Measurements from ENCODE around the gene UBE2G1. TPM values are rescaled to one million over a fixed set of nuclear protein-coding genes. Genes with fewer than 3 reads are reported as not detected.

The UBE2G1 gene
- total RNA-seq, 2 donors from 2014 or later, result 26.7 to 29.3 TPM

- Histone ChIP-seq H3K27ac (peak overlapping the region in 3 of 4 donors; percentile 6 to 29 (median 17)), H3K4me1 (peaks cover 53% of the 10 kb centered on the region), H3K36me3 (replicated peaks in 1 of 2; ENCODE audit: insufficient read depth in 1 of 2, low read depth in 2 of 2) (peaks cover 0 to 2% of the 10 kb centered on the region in 2 donors), H3K9me3 (no peaks in the 10 kb centered on the region), H3K27me3 (no peaks in the 10 kb centered on the region), H3K4me3 (no peak overlapping the region)
- intact Hi-C loops (cut with DNase I), result loop anchor here (10.0 kb wide), 1 partner anchor 94 kb away; no protein-coding TSS in a partner anchor
- WGBS, 2 donors, result 45 to 46% methylated on average over 6 of the region's 6 CpGs
- ATAC-seq (peak; percentile 71), DNase-seq (peak; percentile 22 to 59 (median 40))
- TF ChIP-seq POLR2A (IDR thresholded peaks at IDR 0.05), result no peak
- no peak for TF ChIP-seq CTCF (IDR thresholded peaks at IDR 0.05)
Measured at GRCh38 chr17:4310354-4311060, 56.0 kb downstream of the UBE2G1 start.

DNA sequence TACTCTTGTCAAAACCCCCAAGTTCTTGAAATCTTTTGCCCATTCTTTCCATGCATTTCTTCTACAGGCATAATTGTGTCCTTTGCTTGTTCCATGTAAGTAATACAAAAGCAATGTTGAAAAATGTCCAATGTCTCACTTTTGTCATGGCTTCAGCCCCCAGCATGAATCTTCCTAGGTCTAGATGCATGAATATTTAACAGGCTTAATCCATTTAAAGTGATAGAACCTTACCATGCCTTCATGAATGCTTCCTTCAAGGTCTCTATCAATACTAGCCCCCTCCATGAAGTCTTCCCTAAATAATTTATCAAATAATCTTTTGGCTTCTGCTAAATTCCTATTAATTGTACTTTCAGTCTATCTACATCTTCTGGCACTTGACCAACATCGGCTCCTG is 56.6 kb downstream of the UBE2G1 start:
- WGBS, 2 donors, result 10 to 11% methylated on average over 1 of the region's 1 CpG
- TF ChIP-seq POLR2A (IDR thresholded peaks at IDR 0.05) (no peak), CTCF (IDR thresholded peaks at IDR 0.05) (no peak)
- H3K36me3 ChIP-seq (replicated peaks in 1 of 2; ENCODE audit: insufficient read depth in 1 of 2, low read depth in 2 of 2), result peaks cover 0 to 2% of the 10 kb centered on the region in 2 donors
- ATAC-seq, result no peak
- H3K27ac ChIP-seq, result peak overlapping the region in 1 of 4 donors; percentile 17
- DNase-seq, result no peak
- intact Hi-C loops (cut with DNase I), result loop anchor here (10.0 kb wide), 2 partner anchors 95 kb away; no protein-coding TSS in a partner anchor
- no peaks in the 10 kb centered on the region for H3K9me3 ChIP-seq
- peaks cover 53% of the 10 kb centered on the region for H3K4me1 ChIP-seq
- no peak overlapping the region for H3K4me3 ChIP-seq
- no peaks in the 10 kb centered on the region for H3K27me3 ChIP-seq

GRCh38 chr17:4307179-4307930 is 59.1 kb downstream of the UBE2G1 start:
- intact Hi-C loops (cut with DNase I), result loop anchor here (10.0 kb wide), 1 partner anchor 93 kb away; no protein-coding TSS in a partner anchor
- TF ChIP-seq POLR2A (IDR thresholded peaks at IDR 0.05), result no peak
- TF ChIP-seq CTCF (IDR thresholded peaks at IDR 0.05), result no peak

GRCh38 chr17:4305224-4305623 is 61.3 kb downstream of the UBE2G1 start:
- ATAC-seq (no peak), DNase-seq (no peak)
- no peaks in the 10 kb centered on the region for H3K9me3 ChIP-seq
- H3K4me1 ChIP-seq, result peaks cover 22% of the 10 kb centered on the region
- 92 to 96% methylated on average over 7 of the region's 7 CpGs for WGBS, 2 donors
- no peak for TF ChIP-seq CTCF (IDR thresholded peaks at IDR 0.05)
- peaks cover 0 to 2% of the 10 kb centered on the region in 2 donors for H3K36me3 ChIP-seq (replicated peaks in 1 of 2; ENCODE audit: insufficient read depth in 1 of 2, low read depth in 2 of 2)
- no peak overlapping the region for H3K27ac ChIP-seq
- intact Hi-C loops (cut with DNase I), result loop anchor here (10.0 kb wide), 1 partner anchor 90 kb away; no protein-coding TSS in a partner anchor
- H3K27me3 ChIP-seq, result no peaks in the 10 kb centered on the region
- H3K4me3 ChIP-seq, result no peak overlapping the region

More at GRCh38 chr17:4307179-4307930, 59.1 kb downstream of the UBE2G1 start:
- 92 to 96% methylated on average over 7 of the region's 7 CpGs for WGBS, 2 donors
- ATAC-seq (no peak), DNase-seq (no peak)
- H3K9me3 ChIP-seq, result no peaks in the 10 kb centered on the region
- H3K27ac ChIP-seq, result no peak overlapping the region
- peaks cover 36% of the 10 kb centered on the region for H3K4me1 ChIP-seq
- H3K27me3 ChIP-seq, result no peaks in the 10 kb centered on the region
- H3K36me3 ChIP-seq (replicated peaks in 1 of 2; ENCODE audit: insufficient read depth in 1 of 2, low read depth in 2 of 2), result peaks cover 0 to 2% of the 10 kb centered on the region in 2 donors
- H3K4me3 ChIP-seq, result no peak overlapping the region

Measured in body of pancreas (tissue), 4 donors.